HCT116 (cell line): ENCODE measurements around the gene MS4A15. TPM values are rescaled to one million over a fixed set of nuclear protein-coding genes. Genes with fewer than 3 reads are reported as not detected.

Experiments
- ATAC-seq: fragments of 200-7000 bp; cut with Tn5 transposase; 2 replicates; pipeline ENCODE4 v1.9.1; 2020; ENCODE audit warnings: mild to moderate bottlenecking, moderate library complexity
- BruUV-seq: library from RNA; stranded (reverse); fragments of 400-500 nt; replicated peaks from 2 replicates; lab custom pipeline; 2021; lab: Mats Ljungman, UMichigan
- CTCF ChIA-PET: fragments of 300-600 bp; sonication (Branson Sonifier 250); formaldehyde crosslinking; loops from one replicate; lab custom pipeline; 2021; ENCODE audit warnings: antibody characterized with exemption; lab: Charles Lee
- POLR2A ChIA-PET: fragments of 300-600, 350-600 bp; sonication (Branson Sonifier 250); formaldehyde crosslinking; loops from one replicate; lab custom pipeline; 2021; ENCODE audit warnings: antibody characterized with exemption; lab: Charles Lee
- RAD21 ChIA-PET, 2 experiments: fragments of 300-600 bp; sonication (Branson Sonifier 250); formaldehyde crosslinking; loops; one replicate each; lab custom pipeline; 2023; ENCODE audit warnings: low total read pairs in 2 of 2; ENCODE audit not compliant: uncharacterized antibody in 2 of 2, unreplicated experiment in 2 of 2, low non-redundant PET in 1 of 2; lab: Charles Lee
- DNase-seq: peaks from one replicate; pipeline ENCODE4 v3.0.0-alpha.2; 2010; ENCODE audit warnings: low read depth, low spot score
- H2AFZ ChIP-seq: fragments of 200-600 bp; shearing (Covaris generic), sonication (generic); 2 replicates; pipeline ENCODE4 v1.6.1; 2017; ENCODE audit warnings: low read depth, mixed run types, mixed read lengths, antibody characterized with exemption, low read length; ENCODE audit not compliant: poor library complexity, severe bottlenecking
- H3K27ac ChIP-seq: 2 replicates; pipeline ENCODE4 v1.5.1; 2012; ENCODE audit warnings: low read depth, low read length
- H3K27me3 ChIP-seq: fragments of 200-600 bp; sonication (generic); 2 replicates; pipeline ENCODE4 v1.6.1; 2016; ENCODE audit warnings: mixed run types, low read length, mixed read lengths; ENCODE audit not compliant: insufficient read depth
- H3K36me3 ChIP-seq, 2 experiments: fragments of 200-500 bp in 1 of 2; fragments of 200-600 bp in 1 of 2; sonication (Bioruptor generic) in 1 of 2; sonication (generic) in 1 of 2; 2 replicates each; pipeline versions ENCODE4 v1.5.1 to v1.6.1; 2014 to 2016; ENCODE audit warnings: low read length in 2 of 2, inconsistent platforms in 1 of 2, mixed read lengths in 1 of 2, mixed run types in 1 of 2; ENCODE audit not compliant: insufficient read depth in 2 of 2, control insufficient read depth in 1 of 2
- H3K4me1 ChIP-seq, 2 experiments: fragments of 200-600 bp in 1 of 2; sonication (generic) in 1 of 2; 2 replicates each; pipeline versions ENCODE4 v1.5.1 to v1.6.1; 2012 to 2017; ENCODE audit warnings: low read length in 2 of 2, inconsistent platforms in 1 of 2, mild to moderate bottlenecking in 1 of 2, mixed read lengths in 1 of 2, mixed run types in 1 of 2, moderate library complexity in 1 of 2; ENCODE audit not compliant: insufficient read depth in 2 of 2, control insufficient read depth in 1 of 2
- H3K4me2 ChIP-seq: fragments of 200-600 bp; sonication (generic); 2 replicates; pipeline ENCODE4 v1.6.1; 2017; ENCODE audit warnings: mixed run types, low read length, mixed read lengths
- H3K4me3 ChIP-seq, 2 experiments: fragments of 200-600 bp in 1 of 2; sonication (generic) in 1 of 2; replicated peaks in 1 of 2; 2 replicates each; pipeline ENCODE4 v1.5.1; 2011 to 2016; ENCODE audit warnings: low read length in 2 of 2, control low read depth in 1 of 2, low read depth in 1 of 2, mild to moderate bottlenecking in 1 of 2, mixed read lengths in 1 of 2, mixed run types in 1 of 2
- H3K79me2 ChIP-seq: fragments of 200-600 bp; sonication (generic); 2 replicates; pipeline ENCODE4 v1.6.1; 2017; ENCODE audit warnings: mild to moderate bottlenecking, mixed run types, low read length, moderate library complexity, mixed read lengths; ENCODE audit not compliant: insufficient read depth
- H3K9ac ChIP-seq: fragments of 200-600 bp; sonication (generic); 2 replicates; pipeline ENCODE4 v1.6.1; 2016; ENCODE audit warnings: low read length, mixed read lengths
- H3K9me2 ChIP-seq: fragments of 200-600 bp; sonication (generic), shearing (Covaris generic); 2 replicates; pipeline ENCODE4 v1.6.1; 2017; ENCODE audit warnings: mixed run types, mild to moderate bottlenecking, moderate library complexity; ENCODE audit not compliant: insufficient read depth
- H3K9me3 ChIP-seq, 2 experiments: fragments of 200-500 bp in 1 of 2; fragments of 200-600 bp in 1 of 2; sonication (Bioruptor generic) in 1 of 2; sonication (generic) in 1 of 2; 2 replicates each; pipeline ENCODE4 v1.6.1; 2014 to 2017; ENCODE audit warnings: low read length in 2 of 2, mixed read lengths in 2 of 2, inconsistent platforms in 1 of 2, low read depth in 1 of 2, mild to moderate bottlenecking in 1 of 2, mixed run types in 1 of 2, moderate library complexity in 1 of 2; ENCODE audit not compliant: control insufficient read depth in 1 of 2, insufficient read depth in 1 of 2
- H4K20me1 ChIP-seq: fragments of 200-600 bp; sonication (generic), shearing (Covaris generic); 2 replicates; pipeline ENCODE4 v1.6.1; 2017; ENCODE audit warnings: mixed run types, mild to moderate bottlenecking, moderate library complexity; ENCODE audit not compliant: insufficient read depth
- CBX3 ChIP-seq: IDR thresholded peaks from 2 replicates; pipeline ENCODE4 v1.6.1; 2012; ENCODE audit warnings: low read depth
- CEBPB ChIP-seq: IDR thresholded peaks from 2 replicates; pipeline ENCODE4 v1.6.1; 2012; ENCODE audit warnings: low read depth
- EGR1 ChIP-seq: IDR thresholded peaks from 2 replicates; pipeline ENCODE4 v1.6.1; 2012; ENCODE audit warnings: low read depth
- EZH2 ChIP-seq: fragments of 200-600 bp; sonication (generic); IDR thresholded peaks from 2 replicates; pipeline ENCODE4 v1.6.1; 2017; ENCODE audit warnings: antibody characterized with exemption, mixed run types
- EZH2phosphoT487 ChIP-seq: fragments of 200-600 bp; IDR thresholded peaks from 2 replicates; pipeline ENCODE4 v1.6.1; 2018; ENCODE audit warnings: antibody characterized with exemption, borderline replicate concordance
- FOSL1 ChIP-seq: IDR thresholded peaks from 2 replicates; pipeline ENCODE4 v1.6.1; 2012; ENCODE audit warnings: low read depth
- JUND ChIP-seq: IDR thresholded peaks from 2 replicates; pipeline ENCODE4 v1.6.1; 2012
- POLR2AphosphoS5 ChIP-seq: IDR thresholded peaks from 2 replicates; pipeline ENCODE4 v1.6.1; 2011; ENCODE audit warnings: mild to moderate bottlenecking, low read depth, low read length, moderate library complexity
- RAD21 ChIP-seq: IDR thresholded peaks from 2 replicates; pipeline ENCODE4 v1.6.1; 2012; ENCODE audit warnings: low read depth, mild to moderate bottlenecking
- SIN3A ChIP-seq: IDR thresholded peaks from 2 replicates; pipeline ENCODE4 v1.6.1; 2012; ENCODE audit warnings: low read depth
- SRF ChIP-seq: IDR thresholded peaks from 2 replicates; pipeline ENCODE4 v1.6.1; 2012; ENCODE audit warnings: low read depth
- TCF7L2 ChIP-seq: IDR thresholded peaks from 2 replicates; pipeline ENCODE4 v1.7.0; 2011; ENCODE audit warnings: borderline replicate concordance, inconsistent platforms; ENCODE audit not compliant: insufficient read depth, insufficient read length; ENCODE audit errors: extremely low read depth
- YY1 ChIP-seq: IDR thresholded peaks from 2 replicates; pipeline ENCODE4 v1.6.1; 2011; ENCODE audit warnings: low read length, low read depth, moderate library complexity, mild to moderate bottlenecking; ENCODE audit not compliant: insufficient replicate concordance; ENCODE audit errors: extremely low read depth
- ZFX ChIP-seq: fragments of 450-650 bp; IDR thresholded peaks from 2 replicates; pipeline ENCODE4 v1.6.1; 2017
- intact Hi-C: fragments of 100-400 bp; cut with micrococcal nuclease; formaldehyde crosslinking; loops from 2 replicates; pipeline ENCODE4 v1.10.0; 2022
- total RNA-seq: library from RNA; stranded (reverse); gene quantifications from one replicate; pipeline ENCODE4 v1.2.1, GENCODE V29; 2021; ENCODE audit not compliant: unreplicated experiment
- TF ChIP-seq, protein P1 (sequence below): IDR thresholded peaks from 2 replicates; pipeline ENCODE4 v1.6.1; 2012
- TF ChIP-seq, protein P2 (sequence below), 3 experiments: fragments of 200-600 bp in 1 of 3; sonication (generic) in 1 of 3; IDR thresholded peaks in 2 of 3; conservative IDR thresholded peaks in 1 of 3; 2 replicates each; pipeline ENCODE4 v1.5.1; 2012 to 2017; ENCODE audit warnings: low read depth in 2 of 3, low read length in 2 of 3, antibody characterized with exemption in 1 of 3, borderline replicate concordance in 1 of 3, control low read depth in 1 of 3, mild to moderate bottlenecking in 1 of 3, mixed read lengths in 1 of 3, mixed run types in 1 of 3, moderate library complexity in 1 of 3; ENCODE audit not compliant: insufficient read depth in 1 of 3
- TF ChIP-seq, protein P3 (sequence below): IDR thresholded peaks from 2 replicates; pipeline ENCODE4 v1.6.1; 2011; ENCODE audit warnings: mild to moderate bottlenecking, low read length, moderate library complexity; ENCODE audit not compliant: insufficient replicate concordance; ENCODE audit errors: extremely low read depth

The MS4A15 gene
- total RNA-seq, 1 experiment from 2014 or later: 1.5 TPM

DNA sequence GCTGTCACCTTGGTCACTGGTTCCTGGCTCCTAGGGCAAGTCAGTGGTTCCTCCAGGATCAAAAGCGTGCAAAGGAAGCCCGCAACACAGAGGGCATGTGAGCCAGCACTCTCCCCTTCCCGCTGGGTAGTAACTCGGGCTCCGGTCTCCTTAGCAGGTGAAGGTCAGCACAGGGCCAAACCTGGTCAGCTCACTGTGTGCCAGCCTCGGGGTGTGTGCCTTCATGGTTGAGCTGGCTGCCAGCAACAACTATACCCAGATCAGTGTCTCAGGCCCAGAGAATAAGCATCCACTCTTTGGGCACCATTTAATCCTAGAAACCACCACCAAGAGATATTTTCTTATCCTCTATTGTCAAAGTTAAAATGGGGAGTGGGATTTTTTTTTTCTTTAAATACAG is 69.1 kb downstream of the MS4A15 start:
- Histone ChIP-seq H3K36me3 (no peaks in the 10 kb centered on the region), H2AFZ (no peak overlapping the region), H3K4me2 (no peak overlapping the region), H3K9me2 (no peaks in the 10 kb centered on the region), H3K27me3 (no peaks in the 10 kb centered on the region), H3K4me3 (no peak overlapping the region), H3K9me3 (no peaks in the 10 kb centered on the region), H3K27ac (no peak overlapping the region), H3K4me1 (peaks cover 0 to 4% of the 10 kb centered on the region in 2 experiments; a peak in 2 of 4 replicates), H3K9ac (no peak overlapping the region), H4K20me1 (no peaks in the 10 kb centered on the region), H3K79me2 (no peaks in the 10 kb centered on the region)
- no peak for TF ChIP-seq FOSL1
- TF ChIP-seq, protein P1, sequence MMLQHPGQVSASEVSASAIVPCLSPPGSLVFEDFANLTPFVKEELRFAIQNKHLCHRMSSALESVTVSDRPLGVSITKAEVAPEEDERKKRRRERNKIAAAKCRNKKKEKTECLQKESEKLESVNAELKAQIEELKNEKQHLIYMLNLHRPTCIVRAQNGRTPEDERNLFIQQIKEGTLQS: no peak
- no peak for TF ChIP-seq RAD21
- TF ChIP-seq YY1: no peak
- no peak for TF ChIP-seq TCF7L2
- TF ChIP-seq SIN3A: no peak
- TF ChIP-seq SRF: no peak
- TF ChIP-seq POLR2AphosphoS5: no peak
- TF ChIP-seq CBX3: no peak
- TF ChIP-seq, protein P2, sequence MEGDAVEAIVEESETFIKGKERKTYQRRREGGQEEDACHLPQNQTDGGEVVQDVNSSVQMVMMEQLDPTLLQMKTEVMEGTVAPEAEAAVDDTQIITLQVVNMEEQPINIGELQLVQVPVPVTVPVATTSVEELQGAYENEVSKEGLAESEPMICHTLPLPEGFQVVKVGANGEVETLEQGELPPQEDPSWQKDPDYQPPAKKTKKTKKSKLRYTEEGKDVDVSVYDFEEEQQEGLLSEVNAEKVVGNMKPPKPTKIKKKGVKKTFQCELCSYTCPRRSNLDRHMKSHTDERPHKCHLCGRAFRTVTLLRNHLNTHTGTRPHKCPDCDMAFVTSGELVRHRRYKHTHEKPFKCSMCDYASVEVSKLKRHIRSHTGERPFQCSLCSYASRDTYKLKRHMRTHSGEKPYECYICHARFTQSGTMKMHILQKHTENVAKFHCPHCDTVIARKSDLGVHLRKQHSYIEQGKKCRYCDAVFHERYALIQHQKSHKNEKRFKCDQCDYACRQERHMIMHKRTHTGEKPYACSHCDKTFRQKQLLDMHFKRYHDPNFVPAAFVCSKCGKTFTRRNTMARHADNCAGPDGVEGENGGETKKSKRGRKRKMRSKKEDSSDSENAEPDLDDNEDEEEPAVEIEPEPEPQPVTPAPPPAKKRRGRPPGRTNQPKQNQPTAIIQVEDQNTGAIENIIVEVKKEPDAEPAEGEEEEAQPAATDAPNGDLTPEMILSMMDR (IDR thresholded peaks at IDR 0.05 in 2 of 3, conservative IDR thresholded peaks at IDR 0.05 in 1 of 3; ENCODE audit: borderline replicate concordance in 1 of 3, insufficient read depth in 1 of 3, low read depth in 2 of 3, low read length in 2 of 3): no peak
- no peak for TF ChIP-seq EZH2
- TF ChIP-seq EGR1: no peak
- TF ChIP-seq CEBPB: no peak
- TF ChIP-seq EZH2phosphoT487: no peak
- TF ChIP-seq ZFX: no peak
- TF ChIP-seq, protein P3, sequence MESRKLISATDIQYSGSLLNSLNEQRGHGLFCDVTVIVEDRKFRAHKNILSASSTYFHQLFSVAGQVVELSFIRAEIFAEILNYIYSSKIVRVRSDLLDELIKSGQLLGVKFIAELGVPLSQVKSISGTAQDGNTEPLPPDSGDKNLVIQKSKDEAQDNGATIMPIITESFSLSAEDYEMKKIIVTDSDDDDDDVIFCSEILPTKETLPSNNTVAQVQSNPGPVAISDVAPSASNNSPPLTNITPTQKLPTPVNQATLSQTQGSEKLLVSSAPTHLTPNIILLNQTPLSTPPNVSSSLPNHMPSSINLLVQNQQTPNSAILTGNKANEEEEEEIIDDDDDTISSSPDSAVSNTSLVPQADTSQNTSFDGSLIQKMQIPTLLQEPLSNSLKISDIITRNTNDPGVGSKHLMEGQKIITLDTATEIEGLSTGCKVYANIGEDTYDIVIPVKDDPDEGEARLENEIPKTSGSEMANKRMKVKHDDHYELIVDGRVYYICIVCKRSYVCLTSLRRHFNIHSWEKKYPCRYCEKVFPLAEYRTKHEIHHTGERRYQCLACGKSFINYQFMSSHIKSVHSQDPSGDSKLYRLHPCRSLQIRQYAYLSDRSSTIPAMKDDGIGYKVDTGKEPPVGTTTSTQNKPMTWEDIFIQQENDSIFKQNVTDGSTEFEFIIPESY: no peak
- no peak for TF ChIP-seq JUND
- ChIA-PET POLR2A (no interaction called here), CTCF (interaction anchor here (0.9 kb wide), 1 partner anchor 74 kb away, joined by 3 read pairs; no protein-coding TSS in a partner anchor), RAD21 (no interaction called here)
- intact Hi-C loops: no loop called here
- BruUV-seq: no TSS peak
- ATAC-seq: no peak
- no peak for DNase-seq
